Esophagus muscularis mucosa (tissue), 4 donors: ENCODE results near the gene SORCS2. TPM values are rescaled to one million over a fixed set of nuclear protein-coding genes. Genes with fewer than 3 reads are reported as not detected.

Experiments
- DNase-seq: peaks from one replicate; pipeline ENCODE4 v3.0.0-alpha.2; 2017; ENCODE audit errors: extremely low spot score
- H3K27ac ChIP-seq, 4 donors: fragments of 200-600 bp; sonication (generic); replicated peaks in 1 of 4; 1 replicate in 3 of 4; 2 replicates in 1 of 4; pipeline ENCODE4 v1.5.1; 2016 to 2019; ENCODE audit warnings: mild to moderate bottlenecking in 1 of 4
- H3K27me3 ChIP-seq, 4 donors: fragments of 200-600 bp; sonication (generic); one replicate each; pipeline versions ENCODE4 v1.5.1 to v1.6.0; 2016 to 2019
- H3K36me3 ChIP-seq, 4 donors: fragments of 200-600 bp; sonication (generic); one replicate each; pipeline ENCODE4 v1.5.1; 2016 to 2019
- H3K4me1 ChIP-seq, 4 donors: fragments of 200-600 bp; sonication (generic); one replicate each; pipeline ENCODE4 v1.5.1; 2016 to 2019
- H3K4me3 ChIP-seq, 4 donors: fragments of 200-600 bp; sonication (generic); 1 replicate in 2 of 4; 2 replicates in 2 of 4; pipeline ENCODE4 v1.5.1; 2016 to 2019; ENCODE audit warnings: mild to moderate bottlenecking in 4 of 4, moderate library complexity in 1 of 4
- H3K9me3 ChIP-seq, 4 donors: fragments of 200-600 bp; sonication (generic); 1 replicate in 3 of 4; 2 replicates in 1 of 4; pipeline ENCODE4 v1.5.1; 2016 to 2019
- CTCF ChIP-seq, 3 experiments: fragments of 200-600 bp in 2 of 3; fragments of 450-650 bp in 1 of 3; sonication (generic) in 2 of 3; IDR thresholded peaks; one replicate each; pipeline ENCODE4 v1.5.1; 2017 to 2019; ENCODE audit warnings: antibody characterized with exemption in 3 of 3, mild to moderate bottlenecking in 2 of 3, moderate library complexity in 1 of 3
- EP300 ChIP-seq: sonication (generic); formaldehyde crosslinking; IDR thresholded peaks from one replicate; pipeline ENCODE4 v1.6.1; 2017; ENCODE audit warnings: antibody characterized with exemption
- POLR2A ChIP-seq: fragments of 450-650 bp; IDR thresholded peaks from one replicate; pipeline ENCODE4 v1.6.1; 2017; ENCODE audit warnings: antibody characterized with exemption, moderate library complexity, mild to moderate bottlenecking, low read depth
- POLR2AphosphoS5 ChIP-seq, 2 donors: sonication (generic); formaldehyde crosslinking; IDR thresholded peaks; one replicate each; pipeline ENCODE4 v1.6.1; 2017; ENCODE audit warnings: antibody characterized with exemption in 2 of 2
- WGBS: methylation state at CpG from one replicate; pipeline ENCODE4 v1.1.5; 2018; 5-methylcytosine and 5-hydroxymethylcytosine counted together
- intact Hi-C: fragments of 100-400 bp; cut with DNase I; formaldehyde crosslinking; loops from one replicate; pipeline ENCODE4 v1.15.1; 2023
- total RNA-seq, 4 donors: library from RNA; depleted of rRNA; stranded (reverse); fragments of >200 nt; gene quantifications; one replicate each; pipeline versions ENCODE4 v1.1.0 to v1.2.1, GENCODE V29; 2016

SORCS2 gene
- total RNA-seq, 4 donors from 2014 or later: 3.3 to 10.1 (median 4.3) TPM

GRCh38 chr4:7691061-7691460, 498.7 kb downstream of the SORCS2 start:
- peaks cover 0 to 8% (median 0%) of the 10 kb centered on the region in 4 donors for H3K36me3 ChIP-seq
- TF ChIP-seq POLR2AphosphoS5 (IDR thresholded peaks at IDR 0.05) (no peak), EP300 (no peak), CTCF (IDR thresholded peaks at IDR 0.05) (no peak), POLR2A (no peak)
- H3K4me1 ChIP-seq: no peaks in the 10 kb centered on the region
- no peaks in the 10 kb centered on the region for H3K27me3 ChIP-seq
- no peaks in the 10 kb centered on the region for H3K9me3 ChIP-seq
- no peak overlapping the region for H3K4me3 ChIP-seq
- intact Hi-C loops: no loop called here
- 97% methylated on average over 6 of the region's 6 CpGs for WGBS
- no peak overlapping the region for H3K27ac ChIP-seq
- DNase-seq: no peak

- H3K9me3 ChIP-seq: no peaks in the 10 kb centered on the region
- H3K4me1 ChIP-seq: no peaks in the 10 kb centered on the region
- no peak overlapping the region for H3K4me3 ChIP-seq
- peaks cover 0 to 3% (median 0%) of the 10 kb centered on the region in 4 donors for H3K36me3 ChIP-seq
- no peak overlapping the region for H3K27ac ChIP-seq
- no peak for DNase-seq
- WGBS: 63% methylated on average over 8 of the region's 8 CpGs
- H3K27me3 ChIP-seq: no peaks in the 10 kb centered on the region
- TF ChIP-seq EP300: no peak
- no peak for TF ChIP-seq CTCF (IDR thresholded peaks at IDR 0.05)
- TF ChIP-seq POLR2AphosphoS5 (IDR thresholded peaks at IDR 0.05): no peak
- TF ChIP-seq POLR2A: no peak
- intact Hi-C loops: no loop called here
Measured at GRCh38 chr4:7691982-7692381, 499.6 kb downstream of the SORCS2 start.

GRCh38 chr4:7692451-7693236, 500.3 kb downstream of the SORCS2 start:
- DNase-seq: no peak
- no peak overlapping the region for H3K4me3 ChIP-seq
- TF ChIP-seq POLR2A (no peak), POLR2AphosphoS5 (IDR thresholded peaks at IDR 0.05) (no peak), EP300 (no peak), CTCF (IDR thresholded peaks at IDR 0.05) (no peak)
- H3K27ac ChIP-seq: no peak overlapping the region
- peaks cover 0 to 3% (median 0%) of the 10 kb centered on the region in 4 donors for H3K36me3 ChIP-seq
- H3K27me3 ChIP-seq: no peaks in the 10 kb centered on the region
- H3K4me1 ChIP-seq: peaks cover 0 to 6% (median 0%) of the 10 kb centered on the region in 4 donors
- intact Hi-C loops: no loop called here
- 92% methylated on average over 18 of the region's 18 CpGs for WGBS
- H3K9me3 ChIP-seq: no peaks in the 10 kb centered on the region

- intact Hi-C loops: no loop called here
- no peak overlapping the region for H3K4me3 ChIP-seq
- WGBS: 76% methylated on average over 6 of the region's 6 CpGs
- TF ChIP-seq CTCF (IDR thresholded peaks at IDR 0.05): no peak
- no peak for TF ChIP-seq EP300
- no peak for TF ChIP-seq POLR2AphosphoS5 (IDR thresholded peaks at IDR 0.05)
- TF ChIP-seq POLR2A: no peak
- no peak overlapping the region for H3K27ac ChIP-seq
- no peak for DNase-seq
- no peaks in the 10 kb centered on the region for H3K9me3 ChIP-seq
- H3K4me1 ChIP-seq: peaks cover 0 to 10% (median 0%) of the 10 kb centered on the region in 4 donors
- no peaks in the 10 kb centered on the region for H3K27me3 ChIP-seq
- peaks cover 0 to 3% (median 0%) of the 10 kb centered on the region in 4 donors for H3K36me3 ChIP-seq
Measured at GRCh38 chr4:7693237-7693608, 500.9 kb downstream of the SORCS2 start.

GRCh38 chr4:7693711-7694110, 501.4 kb downstream of the SORCS2 start:
- WGBS: 87% methylated on average over 12 of the region's 12 CpGs
- Histone ChIP-seq H3K27me3 (no peaks in the 10 kb centered on the region), H3K27ac (no peak overlapping the region), H3K4me3 (no peak overlapping the region), H3K4me1 (peaks cover 0 to 10% (median 0%) of the 10 kb centered on the region in 4 donors), H3K36me3 (peaks cover 0 to 3% (median 0%) of the 10 kb centered on the region in 4 donors), H3K9me3 (no peaks in the 10 kb centered on the region)
- TF ChIP-seq CTCF (IDR thresholded peaks at IDR 0.05) (no peak), POLR2AphosphoS5 (IDR thresholded peaks at IDR 0.05) (no peak), EP300 (no peak), POLR2A (no peak)
- intact Hi-C loops: no loop called here
- no peak for DNase-seq
